Stimulated activated CD8-positive, alpha-beta memory T cell treated with anti-CD3 and anti-CD28 coated beads, Interleukin-15, amount 100 ng/mL, for 24 hours (primary cell): ENCODE data around the gene CHRND.

Experiments
- DNase-seq: peaks from one replicate; pipeline ENCODE4 v3.0.0-alpha.2; 2020; ENCODE audit warnings: low read depth

Gene CHRND

GRCh38 chr2:232525791-232526371, at the start of gene CHRND:
CHRND (plus strand) TSS chr2:232526160; CDS start chr2:232526216, 56 bp downstream.
- DNase-seq = no peak

- no peak for DNase-seq
These were observed 49.2 kb upstream of the CHRND start for GRCh38 chr2:232476791-232477190.

DNA sequence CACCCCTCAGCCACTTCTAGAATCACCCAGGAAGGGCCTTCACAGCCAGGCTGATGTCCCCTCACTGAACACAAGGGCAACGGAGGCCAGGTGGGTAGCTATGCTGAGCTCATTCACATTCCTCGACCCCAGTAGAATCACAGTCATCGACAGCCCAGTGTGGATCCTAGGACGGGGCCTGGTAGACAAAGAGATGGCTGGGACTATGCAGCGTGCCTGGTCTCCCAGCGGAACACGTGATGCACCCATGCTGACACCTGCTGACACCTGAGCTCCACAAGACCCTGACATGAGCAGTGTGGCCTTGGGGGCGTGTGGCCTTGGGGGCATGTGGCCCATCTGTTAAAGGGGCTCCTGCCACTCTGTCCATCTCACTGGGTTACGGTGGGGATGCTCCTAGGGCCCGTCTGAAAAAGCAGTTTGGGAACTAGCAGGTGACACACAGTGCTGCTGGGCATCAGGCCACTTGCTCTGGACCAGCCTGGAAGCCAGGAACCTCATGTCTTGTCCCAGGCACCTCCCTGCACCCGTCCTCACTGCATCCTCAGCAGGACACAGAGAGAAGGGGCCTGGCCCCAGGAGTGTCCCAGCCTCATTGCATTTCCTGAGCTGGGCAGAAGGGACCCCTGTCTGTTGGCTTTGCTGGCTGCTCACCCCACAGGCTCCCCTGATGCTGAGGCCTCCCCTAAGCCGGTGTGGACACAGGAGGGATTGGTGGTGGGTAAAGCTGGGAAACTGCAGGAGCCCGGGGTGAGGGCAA, 48.0 kb upstream of the CHRND start:
- DNase-seq = no peak

DNA sequence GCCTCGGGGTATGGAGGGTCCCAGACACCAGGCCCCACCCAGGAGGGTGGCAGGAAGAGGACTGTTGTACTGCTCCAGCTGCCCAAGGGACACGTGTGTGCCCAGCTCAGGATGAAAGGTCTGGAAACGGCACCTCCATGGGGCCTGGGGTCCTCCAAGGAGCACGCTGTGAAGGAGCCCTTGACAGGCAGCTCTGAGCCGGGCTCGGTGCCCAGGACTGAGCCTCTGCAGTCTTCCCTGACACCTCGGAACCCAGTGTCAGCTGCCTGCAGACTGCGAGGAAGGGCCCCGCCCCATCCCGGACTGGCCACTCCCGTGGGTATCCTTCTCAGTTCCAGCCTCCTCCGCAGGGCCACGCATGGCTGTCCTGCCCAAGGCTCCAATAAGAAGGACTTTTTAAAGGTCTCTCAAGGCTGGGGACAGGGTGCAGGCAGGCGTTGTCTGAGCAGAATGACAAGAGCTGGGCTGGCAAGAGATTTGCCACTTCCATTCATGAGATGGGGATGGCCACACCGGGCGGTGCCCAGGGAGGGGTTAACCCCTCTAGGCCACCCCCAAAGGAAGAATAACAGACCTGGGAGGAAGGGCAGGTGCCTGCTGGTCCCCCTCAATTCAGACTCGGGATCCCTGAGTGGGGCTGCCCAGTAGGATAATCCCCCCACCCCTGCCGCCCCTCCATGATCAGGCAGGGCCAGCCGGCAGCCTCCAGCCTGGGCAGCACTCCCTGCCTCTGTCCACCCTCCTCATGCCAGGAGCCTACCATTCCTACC, 47.2 kb upstream of the CHRND start:
- no peak for DNase-seq

GRCh38 chr2:232479341-232480200, 46.4 kb upstream of the CHRND start:
- DNase-seq = no peak

GRCh38 chr2:232480201-232481190, 45.5 kb upstream of the CHRND start:
- DNase-seq = no peak

- DNase-seq = no peak
These were observed 44.4 kb upstream of the CHRND start for GRCh38 chr2:232481322-232482140.

GRCh38 chr2:232482301-232483238, 43.4 kb upstream of the CHRND start:
- DNase-seq = no peak

DNA sequence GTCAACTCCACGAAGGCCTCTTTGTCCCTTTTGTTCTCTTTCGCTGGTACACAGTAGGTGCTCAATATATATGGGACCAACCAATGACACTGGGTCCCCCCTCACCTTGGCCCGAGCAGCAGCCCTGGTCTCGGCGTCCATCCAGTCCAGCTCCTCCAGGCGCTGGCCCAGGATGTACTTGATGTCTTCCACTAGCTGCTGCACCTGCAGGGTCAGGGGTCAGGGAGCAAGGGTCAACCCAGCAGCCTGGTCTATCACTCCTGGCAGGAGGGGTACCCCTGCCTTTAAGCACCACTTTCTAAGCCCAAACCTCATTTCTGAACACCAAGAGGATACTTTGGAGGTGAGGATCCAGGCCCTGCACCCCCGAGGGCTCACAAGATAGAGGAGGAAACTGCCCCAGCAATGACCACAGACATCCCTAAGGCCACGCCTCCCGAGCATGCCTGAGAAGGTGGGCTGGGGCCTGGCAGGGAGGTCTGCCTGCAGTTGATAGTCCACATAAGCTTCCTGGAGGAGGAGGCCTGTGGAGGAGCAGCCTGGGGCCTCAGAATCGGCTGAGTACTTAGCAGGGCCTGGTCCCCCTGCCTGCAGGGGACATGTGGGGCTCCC, 42.5 kb upstream of the CHRND start:
- DNase-seq = no peak

DNA sequence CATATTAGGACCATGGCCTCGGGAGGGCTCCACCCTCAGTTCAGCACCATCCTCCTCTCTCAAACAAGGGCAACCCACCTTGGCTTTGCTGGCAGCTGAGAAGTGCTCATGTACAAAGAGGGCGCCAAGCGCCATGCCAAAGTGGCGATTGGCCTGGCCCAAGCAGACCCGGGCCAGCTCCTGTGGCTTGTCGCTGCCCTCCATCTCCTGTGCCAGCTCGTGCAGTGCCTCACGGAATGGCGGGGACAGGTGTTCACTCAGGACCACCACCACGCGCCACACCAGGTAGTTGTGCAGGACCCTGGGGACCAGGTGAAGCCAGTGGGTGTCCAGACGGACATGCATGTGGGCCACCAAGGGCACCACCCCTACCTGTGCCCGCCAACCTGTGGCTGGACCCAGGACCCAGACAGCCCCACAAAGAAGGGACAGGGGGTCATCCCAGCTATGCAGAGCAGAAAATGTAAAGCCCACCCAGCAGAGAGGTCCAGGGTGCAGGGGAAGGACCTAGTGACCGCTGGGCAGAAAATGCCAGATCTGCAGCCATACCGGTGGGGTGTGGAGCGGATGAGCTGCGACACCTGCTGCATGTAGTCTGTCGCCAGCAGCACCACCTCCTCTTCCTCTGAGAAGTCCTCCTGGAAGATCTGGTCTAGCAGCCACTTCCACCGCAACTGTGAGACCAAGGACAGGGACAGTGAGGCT, 41.9 kb upstream of the CHRND start:
- no peak for DNase-seq

GRCh38 chr2:232484628-232485347, 41.2 kb upstream of the CHRND start:
- DNase-seq = no peak

- DNase-seq = no peak
These were observed 40.6 kb upstream of the CHRND start for GRCh38 chr2:232485348-232485756.

DNA sequence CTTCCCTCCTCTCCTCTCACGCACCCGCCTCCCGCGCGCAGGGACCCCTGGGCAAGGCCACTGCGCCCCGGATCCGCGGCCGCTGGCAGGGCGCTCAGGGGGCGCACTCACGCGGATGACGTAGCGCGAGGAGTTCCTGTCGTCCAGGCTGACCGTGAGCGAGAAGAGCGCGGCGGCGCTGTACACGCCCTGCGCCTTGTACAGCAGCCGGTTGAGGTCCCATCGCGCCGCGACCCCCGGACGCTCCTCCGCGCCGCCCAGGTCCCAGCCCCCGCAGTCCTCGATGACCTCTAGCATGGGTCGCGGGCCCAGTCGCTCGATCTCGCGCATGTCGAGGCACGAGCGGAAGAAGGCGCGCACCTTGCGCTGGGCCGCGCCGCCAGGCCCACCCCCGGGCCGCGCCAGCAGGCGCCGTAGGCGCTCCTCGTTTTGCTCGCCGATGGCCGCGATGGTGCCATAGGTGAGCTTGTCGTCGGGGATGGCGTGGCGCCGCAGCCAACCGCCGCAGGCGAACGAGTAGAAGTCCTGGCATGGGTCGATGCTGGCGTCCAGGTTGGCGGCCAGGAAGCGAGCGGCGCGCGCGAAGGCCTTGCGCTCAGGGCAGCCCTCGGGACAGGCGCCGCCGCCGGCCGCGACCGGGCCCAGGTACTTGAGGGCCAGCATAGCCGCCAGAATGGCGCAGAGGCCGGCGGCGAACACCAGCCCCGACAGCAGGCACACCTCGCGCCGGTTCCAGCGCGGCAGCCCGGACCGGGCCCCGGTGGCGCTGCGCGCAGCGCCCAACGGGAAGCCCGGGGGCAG, 40.0 kb upstream of the CHRND start:
- no peak for DNase-seq

DNA sequence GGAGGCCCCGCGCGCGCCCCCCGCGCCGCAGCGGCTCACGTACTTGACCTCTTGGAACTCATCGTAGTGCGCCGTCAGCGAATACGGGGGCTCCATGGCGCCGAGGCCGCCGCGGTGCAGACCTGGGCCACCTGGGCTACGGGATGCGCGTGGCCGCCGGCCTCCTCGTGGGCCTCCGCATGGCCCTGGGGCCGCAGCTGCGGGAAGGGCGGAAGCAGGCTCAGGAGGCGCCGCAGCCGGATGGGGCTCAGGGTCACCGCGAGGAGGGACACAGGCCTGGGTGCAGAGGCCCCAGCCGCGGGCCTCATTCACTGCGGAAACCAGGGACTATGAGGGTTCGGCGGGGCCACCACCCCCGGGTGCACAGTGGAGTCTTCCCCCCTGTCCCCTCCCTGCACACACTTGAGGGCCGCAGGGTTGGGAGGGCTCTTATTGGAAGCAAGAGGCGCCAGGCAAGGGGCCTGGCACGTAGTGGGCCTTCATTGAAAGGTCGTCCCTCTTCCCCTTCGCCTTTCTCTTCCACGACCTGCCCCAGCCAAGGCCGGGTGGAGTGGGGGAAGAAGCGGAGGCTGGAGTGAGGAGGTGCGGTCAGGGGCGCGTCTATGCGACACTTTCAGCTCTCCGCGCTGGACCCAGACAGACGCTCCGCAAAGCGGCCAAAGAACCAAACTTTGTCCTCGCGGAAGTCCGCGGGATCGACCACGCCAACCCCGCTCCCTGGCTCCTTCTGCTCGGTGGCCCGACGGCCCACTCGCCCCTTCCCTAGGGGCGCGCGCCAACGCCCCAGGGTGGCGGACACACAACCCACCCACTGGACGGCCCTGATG, 39.2 kb upstream of the CHRND start:
- no peak for DNase-seq

DNA sequence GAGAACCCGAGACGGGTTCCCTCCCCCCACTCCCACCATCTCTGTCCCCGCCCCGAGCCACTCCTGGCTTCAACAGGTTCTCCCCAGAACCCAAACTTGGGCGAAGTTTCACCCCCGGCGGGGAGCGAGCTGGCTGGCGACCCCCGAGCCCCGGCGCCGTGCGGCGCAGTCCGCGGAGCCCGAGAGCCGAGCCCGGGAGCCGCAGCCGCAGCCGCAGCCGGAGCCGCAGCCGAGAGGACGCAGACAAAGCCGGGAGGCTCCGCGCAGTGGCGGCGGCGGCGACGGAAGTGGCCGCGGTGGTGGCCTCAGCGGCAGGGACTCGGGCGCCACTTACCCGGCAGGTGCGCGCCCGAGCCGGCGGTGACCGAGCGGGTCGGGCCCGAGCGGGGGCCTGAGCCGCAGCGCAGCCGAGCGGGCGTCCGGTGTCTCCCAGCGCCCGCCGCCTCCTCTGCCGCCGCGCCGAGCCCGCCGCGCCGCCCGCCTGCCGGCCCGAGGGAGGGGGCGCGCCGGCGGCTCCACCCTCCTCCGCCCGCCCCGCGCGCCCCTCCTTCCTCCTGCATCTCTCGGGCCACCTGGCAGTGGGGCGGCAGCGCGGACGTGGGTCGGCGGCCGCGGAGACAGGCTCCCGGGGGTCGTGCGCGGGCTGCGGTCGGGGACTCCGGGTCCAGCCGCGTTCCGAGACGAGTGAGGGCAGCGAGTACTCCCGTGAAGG, 38.4 kb upstream of the CHRND start, which contains the start of gene ECEL1:
ECEL1 (minus strand) TSS at position 450 of the 712 bp plus-strand sequence. CDS start 1,181 bp downstream, outside the sequence.
- DNase-seq = no peak
